GM21390 (cell line): ENCODE measurements around the gene TDRD9.
"Not testable (repeated sequence)": the region's sequence is repeated elsewhere in the genome, so short reads cannot be mapped to it uniquely, and the experiment has no call there.

ENCODE experiments used
- ATAC-seq: cut with Tn5 transposase; IDR thresholded peaks from one replicate; pipeline ENCODE4 v1.9.1; 2021; ENCODE audit not compliant: unreplicated experiment

TDRD9 gene

DNA sequence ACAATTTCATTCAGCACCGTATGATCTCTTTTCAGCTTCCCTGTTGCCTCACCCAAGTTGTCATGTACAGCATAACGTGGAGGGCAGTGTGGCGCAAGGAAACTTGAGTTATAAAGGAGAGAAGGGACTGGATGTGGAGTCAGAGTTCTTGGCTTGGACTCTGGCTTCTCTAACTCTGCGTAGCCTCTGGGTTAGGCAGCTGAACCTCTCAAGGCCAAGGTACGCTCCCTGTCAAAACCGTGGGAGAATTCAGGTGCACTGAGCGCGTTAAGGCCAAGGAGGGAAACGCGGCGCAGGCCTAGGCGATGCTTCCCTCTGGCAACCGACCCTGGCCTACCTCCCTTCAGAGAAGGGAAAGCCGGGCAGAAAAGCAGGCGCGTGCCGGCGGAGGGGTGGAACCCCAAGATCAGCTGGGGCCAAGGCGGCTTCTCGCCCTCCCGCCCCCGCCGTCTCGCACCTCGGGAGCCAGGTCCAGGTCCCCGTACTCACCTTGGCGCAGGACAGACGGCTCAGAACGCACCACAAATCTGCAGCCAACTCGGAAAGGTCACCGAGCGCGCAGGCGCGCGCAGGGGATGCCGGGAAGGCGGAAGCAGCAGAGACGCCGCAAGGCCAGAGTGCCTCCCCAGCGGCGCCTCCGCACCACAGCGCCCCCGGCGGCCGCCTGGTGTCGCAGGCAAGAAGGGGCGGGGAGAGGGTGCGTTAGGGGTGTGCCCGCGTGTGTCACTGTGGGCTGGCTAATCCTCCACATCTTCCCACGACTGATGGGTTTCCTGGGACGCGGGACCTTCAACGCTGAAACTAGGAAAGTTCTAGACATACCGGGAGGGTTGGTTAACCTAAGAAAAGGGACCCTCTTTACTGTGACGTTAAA, 7.0 kb upstream of the TDRD9 start:
- ATAC-seq, result peak; percentile 96

DNA sequence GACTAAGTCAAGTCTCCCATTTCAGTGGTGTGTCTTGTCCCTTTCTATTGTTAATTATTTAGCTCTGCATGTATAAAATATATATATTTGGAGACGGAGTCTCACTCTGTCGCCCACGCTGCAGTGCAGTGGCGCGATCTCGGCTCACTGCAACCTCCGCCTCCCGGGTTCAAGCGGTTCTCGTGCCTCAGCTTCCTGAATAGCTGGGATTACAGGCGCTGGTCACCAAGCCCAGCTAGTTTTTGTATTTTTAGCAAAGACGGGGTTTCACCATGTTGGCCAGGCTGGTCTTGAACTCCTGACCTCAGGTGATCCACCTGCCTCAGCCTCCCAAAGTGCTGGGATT, 6.4 kb upstream of the TDRD9 start:
- not testable (repeated sequence) for ATAC-seq

DNA sequence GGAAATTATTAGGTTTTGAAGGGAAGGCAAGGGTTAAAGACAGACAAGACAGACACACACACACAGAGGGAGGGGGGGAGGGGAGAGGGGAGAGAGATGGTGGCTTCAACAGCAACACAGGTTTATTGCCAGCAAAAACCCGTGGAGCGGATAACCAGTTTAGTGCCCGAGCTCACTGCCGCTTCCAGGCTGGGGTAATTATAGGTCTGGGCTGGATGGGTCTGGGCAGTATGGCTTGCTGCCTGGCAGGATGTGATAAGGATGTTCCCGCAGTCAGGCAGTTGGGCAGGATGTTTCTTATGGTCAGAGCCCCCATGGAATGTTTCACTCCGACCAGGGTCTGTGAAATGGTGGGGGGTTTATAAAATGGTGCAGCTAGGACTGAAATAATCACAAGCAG, 4.4 kb upstream of the TDRD9 start:
- no peak for ATAC-seq

DNA sequence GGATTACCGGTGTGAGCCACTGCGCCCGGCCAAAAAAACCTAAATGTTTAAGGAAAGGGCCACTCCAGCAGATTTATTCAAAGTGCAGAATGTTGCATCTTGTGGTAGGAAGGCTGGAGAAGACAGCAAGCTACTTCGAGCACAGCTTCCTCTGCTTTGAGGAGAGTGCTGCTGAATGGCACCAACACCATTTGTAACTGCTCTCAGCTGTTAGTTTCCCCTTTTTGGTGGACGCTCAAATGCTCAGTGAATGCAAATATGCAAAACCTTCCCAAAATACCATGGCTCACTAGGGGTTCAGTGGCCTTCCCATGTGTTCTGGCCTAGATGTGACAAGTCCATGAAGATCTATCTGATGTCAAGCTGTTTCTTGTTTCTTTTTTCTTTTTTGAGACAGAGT, 2.9 kb upstream of the TDRD9 start:
- ATAC-seq, result no peak

DNA sequence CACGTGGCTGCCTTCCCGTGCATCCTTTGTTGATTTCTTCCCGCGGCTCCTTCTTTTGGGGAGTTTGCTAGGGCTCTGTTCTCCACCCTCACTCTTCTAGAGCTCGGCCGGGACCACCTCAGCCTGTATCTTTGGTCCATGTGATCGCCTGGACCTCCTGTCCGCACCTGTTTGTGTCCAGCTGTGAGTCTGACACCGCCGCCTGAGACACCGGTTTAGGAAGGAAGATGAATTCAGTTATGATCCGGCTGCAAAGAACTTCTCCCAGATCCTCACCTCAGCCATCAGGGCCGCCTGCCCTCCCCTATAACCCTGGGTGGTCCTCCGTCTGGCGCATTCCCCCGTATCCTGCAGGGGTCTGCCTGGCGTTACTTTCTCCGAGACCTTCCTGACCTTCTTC, 690 bp upstream of the TDRD9 start:
- no peak for ATAC-seq

DNA sequence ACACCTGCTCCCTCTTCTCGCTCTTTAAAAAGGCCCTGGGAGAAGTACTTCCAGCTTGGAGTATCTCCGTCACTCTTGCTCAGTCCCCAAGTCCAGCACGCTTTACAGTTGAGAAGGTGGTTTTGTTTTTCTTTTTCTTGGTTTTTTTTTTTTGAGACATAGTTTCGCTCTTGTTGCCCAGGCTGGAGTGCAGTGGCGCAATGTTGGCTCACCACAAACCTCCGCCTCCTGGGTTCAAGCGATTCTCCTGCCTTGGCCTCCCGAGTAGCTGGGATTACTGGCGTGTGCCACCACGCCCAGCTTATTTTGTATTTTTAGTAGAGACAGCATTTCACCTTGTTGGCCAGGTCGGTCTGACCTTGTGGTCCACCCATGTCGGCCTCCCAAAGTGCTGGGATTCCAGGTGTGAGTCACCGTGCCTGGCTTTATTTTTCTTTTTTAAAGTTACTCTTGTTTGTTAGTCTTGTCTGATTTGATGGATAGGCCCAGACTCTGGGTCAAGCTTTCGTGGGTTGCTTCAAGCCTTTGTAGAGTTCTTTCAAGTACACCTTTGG, 1.9 kb downstream of the TDRD9 start:
- ATAC-seq, result no peak

DNA sequence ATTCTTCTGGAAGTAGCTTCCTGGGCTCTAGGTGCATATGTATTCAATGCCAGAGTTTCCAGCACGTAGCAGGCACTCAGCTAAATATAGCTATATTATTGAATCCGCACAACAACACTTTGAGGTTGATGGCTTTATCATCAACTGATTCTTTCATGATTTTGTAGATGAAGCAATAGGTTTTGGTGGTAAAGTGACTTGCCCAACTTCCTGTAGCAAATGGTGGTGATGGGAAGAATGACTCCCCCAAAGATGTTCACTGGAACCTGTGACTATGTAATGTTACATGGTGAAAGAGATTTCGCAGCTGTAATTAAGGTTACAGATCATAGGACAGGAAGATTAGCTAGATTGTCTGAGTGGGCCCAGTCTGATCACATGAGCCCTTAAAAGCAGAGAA, 3.2 kb downstream of the TDRD9 start:
- no peak for ATAC-seq

DNA sequence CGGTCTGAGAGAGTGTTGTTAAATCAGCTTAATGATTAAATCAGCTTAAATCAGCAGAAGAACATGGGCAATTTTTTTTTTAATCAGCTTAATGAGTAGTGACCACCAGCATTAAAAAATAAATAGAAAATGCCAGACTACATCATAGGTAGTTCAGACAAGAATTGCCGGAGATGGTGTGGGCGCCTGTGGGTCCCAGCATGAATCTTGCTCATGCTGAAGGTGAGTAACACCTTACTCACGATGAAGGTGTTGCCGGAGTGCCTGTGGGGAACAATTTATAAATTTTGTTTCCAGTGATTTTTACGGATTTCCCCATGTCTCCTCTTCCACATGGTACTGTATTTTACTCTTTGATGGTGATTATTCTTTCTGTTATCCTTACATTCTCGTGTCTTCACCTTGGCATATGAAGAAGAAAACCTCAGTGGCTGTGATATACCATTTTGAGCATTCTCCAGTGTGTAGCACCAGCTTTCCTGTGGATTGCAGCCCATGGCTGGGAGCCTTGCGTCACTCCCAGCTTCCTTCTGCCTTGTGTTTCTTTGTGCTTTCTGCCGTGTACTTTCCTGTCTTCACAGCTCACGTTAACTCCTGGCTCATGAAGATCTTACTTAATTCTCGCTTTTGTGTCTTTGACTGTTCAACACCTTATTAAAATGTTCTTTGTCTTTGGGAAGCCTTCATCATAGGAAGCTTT, 4.7 kb downstream of the TDRD9 start:
- ATAC-seq, result no peak

DNA sequence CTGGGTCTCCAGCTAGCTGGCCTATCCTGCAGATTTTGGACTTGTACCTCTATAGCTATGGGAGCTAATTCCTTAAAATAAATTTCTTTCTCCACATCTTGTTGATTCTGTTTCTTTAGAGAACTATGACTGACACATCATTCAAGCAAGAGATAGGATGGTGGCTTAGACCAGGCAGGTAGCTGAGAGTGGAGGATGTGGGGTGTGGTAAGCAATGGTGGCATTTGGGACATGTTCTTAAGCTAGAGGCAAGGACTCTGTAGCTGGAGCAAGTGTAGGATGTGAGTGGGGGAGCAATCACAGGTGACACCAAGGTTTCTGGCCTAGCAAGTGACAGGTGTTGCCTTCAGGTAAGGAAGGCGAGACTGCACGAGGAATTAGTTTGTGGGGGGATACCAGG, 6.8 kb downstream of the TDRD9 start:
- no peak for ATAC-seq

DNA sequence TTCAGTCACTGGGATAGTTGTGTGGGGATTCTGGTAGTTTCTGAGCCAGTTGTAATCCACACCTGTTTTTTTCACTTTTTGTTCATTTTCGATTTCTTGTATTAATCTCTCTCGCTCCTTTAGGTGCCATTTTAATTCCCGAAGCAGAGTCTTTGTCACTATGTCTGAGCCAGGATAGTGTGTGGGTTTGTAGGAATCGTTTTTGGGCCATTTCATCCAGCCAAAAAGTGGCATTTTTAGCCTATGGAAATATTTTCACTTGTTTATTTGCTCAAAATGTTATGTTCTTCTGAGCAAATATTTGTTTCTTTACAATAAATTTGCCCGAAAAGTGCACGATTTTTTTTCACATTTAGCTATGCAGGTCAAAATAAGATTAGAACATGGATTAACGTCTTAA, 13.2 kb downstream of the TDRD9 start:
- no peak for ATAC-seq

DNA sequence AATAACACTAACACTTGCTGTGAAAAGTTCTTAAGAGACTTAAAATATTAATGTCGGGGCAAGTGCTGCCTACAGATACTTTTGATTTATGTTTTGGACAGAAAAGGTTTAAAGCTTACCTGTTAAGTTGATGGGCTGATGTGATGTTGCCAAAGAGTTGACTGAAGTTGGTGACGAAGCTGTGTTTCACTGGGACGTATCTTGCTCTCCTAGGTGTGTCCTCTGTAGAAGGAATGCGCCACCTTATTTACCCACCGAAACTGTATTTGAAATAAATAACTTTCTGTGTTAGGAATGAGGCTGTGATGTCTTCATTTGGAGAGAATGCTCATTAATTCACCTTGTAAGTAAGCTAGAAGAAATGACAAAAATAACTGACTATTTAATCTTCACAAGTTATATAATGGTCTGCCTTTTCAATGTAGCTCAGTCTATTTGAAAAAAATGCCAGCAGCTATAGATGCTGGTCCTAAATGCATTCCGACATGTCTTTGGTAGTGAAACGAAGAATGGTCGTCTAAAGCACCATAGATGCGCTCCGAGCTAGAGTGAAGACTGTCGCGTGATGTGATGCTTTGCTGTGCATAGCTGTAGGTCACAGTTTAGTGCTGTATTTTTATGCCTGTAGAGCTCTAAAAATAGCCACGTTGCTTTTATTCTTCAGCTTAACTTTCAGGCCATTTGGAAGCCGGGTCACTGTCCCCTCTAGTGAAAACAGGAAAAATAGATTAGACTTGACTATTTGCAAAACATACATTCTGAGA, 13.9 kb downstream of the TDRD9 start, which contains the start of gene RD3L:
Gene RD3L (minus strand): TSS at position 557 of the 764 bp plus-strand sequence. CDS start 834 bp downstream, outside the sequence.
- ATAC-seq, result no peak

DNA sequence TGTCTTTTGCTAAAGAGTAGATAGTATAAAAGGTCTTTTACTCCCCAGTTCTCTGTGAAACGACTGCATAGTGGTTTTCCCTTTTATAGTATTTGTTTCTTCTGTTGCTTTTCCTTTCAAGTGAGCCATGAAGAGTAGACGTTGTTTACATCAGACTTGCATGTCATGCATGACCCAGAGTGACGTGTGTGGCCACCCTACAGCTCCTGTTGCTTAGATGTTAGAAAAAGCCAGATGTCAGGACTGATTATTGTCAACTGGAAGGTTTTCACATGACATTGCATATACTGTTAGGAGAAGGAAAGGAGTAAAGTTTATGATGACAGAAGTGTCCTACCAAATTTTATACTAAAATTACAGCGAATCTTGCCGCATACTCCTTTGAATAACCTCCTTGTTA, 15.4 kb downstream of the TDRD9 start:
- ATAC-seq, result no peak

DNA sequence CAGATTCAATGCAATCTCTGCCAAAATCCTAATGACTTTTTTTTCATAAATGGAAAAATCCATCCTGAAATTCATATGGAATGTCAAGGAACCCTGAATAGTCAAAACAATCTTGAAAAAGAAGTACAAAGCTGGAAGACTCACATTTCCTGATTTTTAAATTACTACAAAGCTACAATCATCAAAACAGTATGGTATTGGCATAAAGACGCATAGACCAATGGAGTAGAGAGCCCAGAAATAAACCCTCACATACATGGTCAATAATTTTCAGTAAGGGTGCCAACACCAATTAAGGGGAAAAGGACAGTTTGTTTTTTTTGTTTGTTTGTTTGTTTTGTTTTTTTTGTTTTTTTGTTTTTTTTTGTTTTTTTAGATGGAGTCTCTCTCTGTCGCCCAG, 18.7 kb downstream of the TDRD9 start:
- no peak for ATAC-seq

DNA sequence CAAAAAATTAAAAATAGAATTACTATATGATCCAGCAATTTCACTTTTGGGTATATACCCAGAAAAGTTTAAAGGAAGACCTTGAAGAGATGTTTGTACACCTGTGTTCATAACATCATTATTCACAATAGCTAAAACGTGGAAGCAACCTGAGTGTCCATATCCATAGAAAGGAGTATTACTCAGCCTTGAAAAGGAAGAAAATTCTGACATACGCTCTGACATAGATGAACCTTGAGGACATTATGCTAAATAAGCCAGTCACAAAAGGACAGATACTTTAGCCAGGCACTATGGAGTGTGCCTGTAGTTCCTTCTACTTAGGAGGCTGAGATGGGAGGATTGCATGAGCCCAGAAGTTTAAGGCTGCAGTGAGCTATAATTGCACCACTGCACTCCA, 20.2 kb downstream of the TDRD9 start:
- ATAC-seq, result no peak

DNA sequence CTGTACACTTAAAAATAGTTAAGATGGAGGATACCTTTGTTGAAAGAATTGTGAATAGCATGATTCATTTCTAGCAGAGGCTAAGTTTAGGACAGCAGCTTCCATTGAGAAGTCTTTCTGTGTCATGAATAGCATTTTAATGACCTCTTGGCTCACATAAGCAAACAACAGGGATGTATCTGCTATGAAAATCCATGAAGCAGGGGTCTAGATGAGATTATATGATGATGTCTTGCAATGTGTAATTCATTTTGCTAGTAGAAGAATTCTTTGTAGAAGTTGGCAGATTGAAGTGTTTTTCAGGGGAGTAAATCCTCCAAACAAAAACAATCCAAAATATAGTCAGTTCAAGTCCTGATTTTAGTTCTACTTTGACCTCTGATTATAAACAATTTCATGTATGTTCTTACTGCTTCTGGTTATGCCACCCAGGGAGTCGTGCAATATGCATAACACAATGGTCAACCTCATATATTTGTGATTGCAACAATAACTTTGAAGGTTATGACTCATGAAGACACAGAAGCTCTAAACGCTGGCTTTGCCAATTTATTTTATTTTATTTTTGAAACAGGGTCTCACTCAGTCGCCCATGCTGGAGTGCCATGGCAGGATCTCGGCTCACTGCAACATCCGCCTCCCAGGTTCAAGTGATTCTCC, 21.0 kb downstream of the TDRD9 start:
- ATAC-seq, result no peak

DNA sequence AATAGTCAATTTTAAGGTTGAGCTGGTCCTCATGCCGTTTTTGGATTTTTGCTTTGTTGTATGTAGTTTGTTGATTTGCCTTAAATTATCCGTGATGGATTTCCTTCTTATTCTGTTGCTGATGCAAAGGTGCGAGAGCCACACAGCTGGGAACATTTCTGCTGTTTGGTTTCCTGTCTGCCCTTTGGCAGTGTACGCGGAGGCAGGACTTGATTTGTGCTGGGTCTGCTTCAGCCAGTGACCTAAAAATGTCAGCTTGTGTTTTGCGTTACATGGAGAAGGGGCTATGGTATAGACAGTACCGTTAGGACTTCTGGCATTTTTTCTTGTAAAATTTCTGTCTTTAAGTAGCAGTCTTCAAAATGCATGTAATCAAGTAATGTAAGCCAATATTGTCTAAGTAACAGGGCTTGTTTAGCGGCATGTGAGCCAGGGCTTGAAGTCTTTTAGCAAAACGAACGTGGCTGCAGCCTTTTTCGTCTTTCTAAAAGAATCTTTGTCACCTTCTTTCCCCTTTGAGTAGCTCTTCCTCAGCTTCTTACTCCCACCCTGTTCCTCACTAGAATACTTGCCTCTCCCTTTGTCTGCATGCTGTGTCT, 32.3 kb downstream of the TDRD9 start:
- ATAC-seq, result no peak

DNA sequence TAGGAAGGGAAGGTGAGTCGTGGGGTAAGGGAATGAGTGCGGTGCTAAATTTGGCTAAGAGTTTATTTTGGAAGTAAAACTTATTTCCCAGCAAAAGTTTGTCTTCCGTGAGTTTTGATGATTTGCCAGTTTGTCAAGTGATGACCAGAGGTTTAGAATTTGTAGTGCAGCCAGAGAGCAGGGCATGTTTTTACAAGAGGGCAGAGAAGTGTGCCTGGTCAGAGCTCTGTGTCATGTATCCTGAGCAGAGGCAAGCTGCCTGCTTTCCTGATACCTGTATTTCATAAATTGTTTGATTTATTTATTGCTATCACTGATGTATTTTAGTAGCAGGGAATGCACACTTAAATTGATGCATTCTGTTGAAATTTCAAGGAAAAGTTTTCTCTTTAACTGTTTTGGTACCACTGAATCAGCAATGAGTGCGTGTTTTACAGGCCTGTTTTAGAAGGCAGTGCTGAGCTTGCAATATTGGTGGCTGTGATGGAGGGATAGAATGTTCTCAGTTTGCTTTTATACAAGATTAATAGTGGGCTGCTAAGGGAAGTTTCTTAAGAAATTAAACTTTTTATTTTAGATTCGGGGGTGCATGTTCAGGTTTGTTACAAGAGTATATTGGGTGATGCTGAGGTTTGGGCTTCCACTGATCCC, 33.8 kb downstream of the TDRD9 start:
- no peak for ATAC-seq

DNA sequence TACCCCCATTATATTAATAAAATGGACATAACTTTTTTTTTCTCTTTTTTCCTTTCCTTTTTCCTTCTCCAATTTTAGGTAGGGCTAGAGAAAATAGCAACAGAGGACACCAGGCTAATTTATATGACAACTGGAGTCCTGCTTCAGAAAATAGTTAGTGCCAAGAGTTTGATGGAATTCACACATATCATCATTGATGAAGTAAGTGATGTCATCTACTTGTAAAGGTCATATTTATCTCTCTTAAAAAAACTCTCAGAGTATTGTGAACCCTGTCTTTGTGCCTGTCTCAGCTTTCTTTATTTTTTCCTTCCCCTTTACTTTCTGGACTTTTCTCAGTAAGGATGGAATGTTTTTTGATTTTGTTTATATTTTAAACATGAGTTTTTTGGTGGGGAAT, 38.4 kb downstream of the TDRD9 start:
- no peak for ATAC-seq

DNA sequence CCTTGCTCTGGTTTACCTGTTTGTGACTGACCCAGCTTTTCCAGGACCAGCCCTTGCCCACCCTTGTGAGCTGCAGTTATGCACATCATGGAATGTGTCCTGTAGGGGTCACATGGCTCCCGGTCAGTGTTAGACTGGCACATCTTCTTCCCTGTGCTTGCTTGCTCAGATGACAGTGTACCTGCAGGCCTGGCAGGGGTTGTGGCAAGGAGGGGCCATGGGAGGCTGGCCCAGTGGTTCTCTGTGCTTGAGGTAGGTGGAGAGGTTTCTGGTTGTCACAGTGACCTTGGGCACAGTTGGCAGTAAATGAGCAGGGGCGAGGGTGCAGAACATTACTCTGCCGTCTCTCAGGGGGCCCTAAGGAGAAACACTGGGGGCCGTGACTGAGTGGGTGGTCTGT, 41.7 kb downstream of the TDRD9 start:
- ATAC-seq, result no peak

DNA sequence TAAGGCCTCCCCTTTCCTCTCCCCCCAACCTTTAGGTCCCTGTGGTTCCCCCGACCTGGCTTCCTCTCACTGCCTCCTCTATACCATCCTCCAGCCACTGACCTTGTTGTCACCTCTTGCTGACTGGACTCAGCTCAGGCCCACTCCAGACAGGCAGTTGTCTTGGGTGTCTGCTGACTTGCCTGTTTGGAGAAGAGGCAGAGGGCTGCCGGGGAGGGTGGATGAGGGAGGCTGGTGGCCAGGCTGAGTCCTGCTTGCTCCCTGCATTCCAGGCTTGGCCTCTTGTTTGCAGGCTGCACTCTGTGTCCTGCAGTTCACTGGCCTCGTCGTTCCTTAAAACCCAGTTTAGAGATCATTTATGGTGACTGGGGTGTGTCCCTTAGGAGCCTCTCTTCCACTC, 45.1 kb downstream of the TDRD9 start:
- ATAC-seq, result no peak
